Occipital lobe (tissue), 2 donors: Measurements from ENCODE around the gene MMP28. TPM values are rescaled to one million over a fixed set of nuclear protein-coding genes. Genes with fewer than 3 reads are reported as not detected.
A peak's percentile ranks its signal among the peaks of the same experiment; 100 is the strongest.

Experiments
- DNase-seq: peaks from one replicate; lab custom pipeline; 2025; lab: John Stamatoyannopoulos, UW
- total RNA-seq: library from RNA; depleted of rRNA; stranded (reverse); fragments of >200 nt; gene quantifications from one replicate; pipeline ENCODE4 v1.2.3, GENCODE V29; 2014

Gene MMP28
- total RNA-seq, 1 donor from 2014 or later, result 8.9 TPM

DNA sequence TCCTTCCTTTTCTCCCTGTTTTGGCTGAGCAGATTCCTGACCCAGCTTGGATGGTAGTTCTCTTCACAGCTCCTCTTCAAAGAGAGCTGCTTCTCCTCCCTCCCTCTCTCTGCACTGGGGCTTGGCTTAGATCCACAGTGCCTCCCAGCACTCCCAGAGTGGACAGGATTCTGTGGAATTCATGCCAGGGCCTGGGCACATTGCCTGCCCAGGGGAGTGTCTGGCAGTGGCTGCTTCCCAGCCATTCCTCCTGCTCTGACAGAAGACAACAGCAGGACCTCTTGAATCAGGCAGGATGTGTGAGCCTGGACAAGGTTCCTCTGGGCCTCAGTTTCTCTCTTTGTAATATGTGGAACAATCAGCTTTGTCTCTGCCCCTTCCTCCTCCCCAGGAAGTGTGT is 4.5 kb upstream of the MMP28 start:
- peak; percentile 73 for DNase-seq

GRCh38 chr17:35797918-35798317 is 2.5 kb upstream of the MMP28 start:
- DNase-seq, result no peak

DNA sequence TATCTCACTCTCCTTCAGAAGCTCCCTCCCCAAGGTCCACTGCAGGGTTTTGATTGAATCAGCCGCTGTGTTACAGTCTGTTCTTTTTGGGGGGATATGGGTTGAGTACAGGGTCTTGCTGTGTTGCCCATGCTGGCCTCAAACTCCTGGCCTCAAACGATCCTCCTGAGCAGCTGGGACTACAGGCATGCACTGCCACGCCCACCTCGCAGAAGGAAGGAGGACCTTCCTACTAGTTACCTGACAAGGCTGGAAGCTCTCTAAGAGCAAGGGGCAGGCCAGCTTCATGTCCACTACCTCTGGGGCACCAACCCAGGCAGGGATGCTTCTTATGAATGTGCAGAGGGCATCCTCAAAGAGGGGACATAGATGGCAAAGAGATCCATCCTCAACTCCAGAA is 1.9 kb upstream of the MMP28 start:
- DNase-seq, result no peak

DNA sequence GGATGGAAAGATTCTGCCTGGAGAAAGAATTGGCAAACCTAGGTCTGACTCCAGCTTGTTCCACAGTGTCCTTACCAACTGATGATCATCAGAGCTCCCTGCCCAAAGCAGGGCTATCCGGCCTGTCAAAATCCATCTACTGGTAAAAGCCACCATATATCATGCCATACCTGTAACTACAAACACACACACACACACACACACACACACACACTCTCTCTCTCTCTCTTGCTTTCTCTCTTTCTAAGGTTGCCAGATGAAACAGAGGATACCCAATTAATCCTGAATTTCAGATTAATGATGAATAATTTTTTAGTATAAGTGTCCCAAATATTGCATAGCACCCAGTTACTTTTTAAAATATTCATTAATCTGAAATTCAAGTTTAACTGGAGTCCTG is 1.5 kb upstream of the MMP28 start:
- DNase-seq, result no peak

- no peak for DNase-seq
Observed at GRCh38 chr17:35795871-35796265, 427 bp upstream of the MMP28 start.

DNA sequence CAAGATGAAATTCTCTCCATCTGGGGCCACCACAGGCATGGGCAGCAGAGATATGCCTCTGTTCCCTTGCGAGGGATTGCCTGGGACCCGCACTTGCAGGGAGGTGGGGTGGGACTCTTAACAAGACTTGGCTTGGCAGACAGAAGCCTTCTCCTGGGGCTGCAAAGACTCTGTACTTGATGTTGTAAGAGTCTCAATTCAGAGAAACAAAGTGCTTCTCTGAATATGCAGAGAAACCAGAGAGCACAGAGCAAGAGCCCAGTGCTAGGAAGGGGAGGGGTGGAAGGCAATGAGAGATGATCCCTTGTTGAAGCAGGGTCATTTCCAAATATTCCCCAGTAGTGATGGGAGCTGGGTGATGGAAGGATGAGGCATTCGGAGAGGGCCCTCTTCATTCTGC is 2.2 kb downstream of the MMP28 start:
- DNase-seq, result no peak

DNA sequence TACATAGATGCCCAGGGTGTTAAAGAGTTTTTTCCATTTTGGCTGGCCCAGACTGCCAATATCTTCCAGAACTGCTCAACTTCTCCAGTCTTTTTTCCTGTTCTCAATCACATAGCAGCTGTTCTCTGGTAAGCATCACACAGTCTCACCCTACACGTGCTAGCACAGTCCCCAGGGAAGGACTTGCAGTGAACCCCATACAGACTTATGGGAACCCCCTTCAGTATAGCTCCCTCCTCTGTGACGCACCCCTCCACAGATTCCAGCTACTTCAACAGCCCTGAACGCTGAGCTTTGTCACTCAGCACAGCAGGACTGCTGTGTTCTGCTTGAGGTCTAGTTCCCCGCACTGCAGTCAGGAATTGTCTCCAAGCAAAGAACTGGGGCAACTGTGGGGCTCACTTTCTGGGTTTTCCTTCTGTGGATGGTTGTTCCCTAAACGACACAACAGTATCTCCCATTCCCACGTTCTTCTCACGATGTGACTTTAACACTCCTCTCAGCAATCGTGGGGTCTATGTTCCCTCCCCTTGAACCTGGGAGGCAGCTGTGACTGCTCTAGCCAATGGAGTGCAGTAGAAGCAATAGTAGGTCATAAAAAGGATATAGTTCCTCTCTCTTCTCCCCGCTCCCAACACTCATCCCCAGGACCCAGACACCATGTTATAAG is 3.6 kb downstream of the MMP28 start:
- no peak for DNase-seq

DNA sequence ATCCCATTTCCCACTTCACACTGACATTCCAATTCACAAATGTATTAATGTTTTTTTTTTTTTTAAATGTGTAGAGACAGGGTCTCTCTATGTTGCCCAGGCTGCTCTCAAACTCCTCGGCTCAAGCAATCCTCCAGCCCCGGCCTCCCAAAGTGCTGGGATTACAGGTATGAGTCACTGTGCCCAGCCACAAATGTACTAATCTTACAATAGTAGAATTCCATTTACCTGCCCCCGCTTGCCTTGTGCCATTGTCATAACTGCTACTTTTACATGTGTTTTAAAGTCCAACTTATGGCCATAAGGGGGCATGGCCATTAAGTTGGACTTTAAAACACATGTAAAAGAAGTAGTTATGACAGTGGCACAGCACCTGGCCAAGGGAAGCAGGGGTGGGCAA is 4.6 kb downstream of the MMP28 start:
- no peak for DNase-seq

- no peak for DNase-seq
Observed at GRCh38 chr17:35788477-35789368, 6.7 kb downstream of the MMP28 start.

DNA sequence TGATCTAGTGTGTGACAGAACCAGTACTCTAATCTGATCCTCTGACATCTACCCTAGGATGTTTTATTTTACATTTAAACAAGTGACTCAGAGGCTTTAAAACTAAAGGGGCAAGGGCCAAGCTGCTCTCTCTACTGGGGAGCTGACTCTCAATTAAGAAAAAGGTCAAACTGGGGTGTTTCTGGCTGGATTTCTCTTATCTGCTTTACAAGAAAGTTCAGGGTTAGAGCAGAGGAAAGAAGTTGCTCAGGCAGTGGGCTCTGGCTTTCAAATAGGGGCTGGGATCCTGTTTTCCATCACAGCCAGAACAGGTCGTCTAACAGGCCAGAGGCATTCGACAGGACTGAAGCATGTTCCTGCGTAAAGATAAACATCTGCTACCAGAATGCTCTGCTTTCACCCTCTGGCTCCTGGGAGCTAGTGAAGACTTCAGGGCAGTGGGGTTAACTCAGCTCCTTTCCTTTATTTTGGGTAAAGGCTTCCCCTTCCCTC is 8.5 kb downstream of the MMP28 start:
- no peak for DNase-seq

DNA sequence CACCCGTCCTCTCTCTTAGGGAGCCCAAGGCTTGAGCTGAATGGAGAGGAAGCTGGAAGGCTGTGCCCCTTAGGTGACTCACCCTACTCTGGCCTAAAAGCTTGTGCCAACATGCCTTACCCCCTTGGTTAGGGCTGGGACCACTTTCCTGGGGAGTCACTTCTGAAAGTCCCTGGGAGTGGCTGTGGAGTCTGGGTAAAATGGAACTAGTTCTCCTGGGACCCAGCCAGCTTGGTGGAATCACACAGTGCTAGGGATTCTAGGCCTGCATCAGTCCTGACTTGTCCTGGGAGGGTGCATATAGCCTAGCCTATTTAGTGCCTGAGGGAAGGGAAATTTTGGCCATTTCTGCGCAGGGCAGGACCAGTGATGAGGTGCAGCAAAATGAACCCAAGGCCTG is 10.5 kb downstream of the MMP28 start:
- DNase-seq, result no peak

DNA sequence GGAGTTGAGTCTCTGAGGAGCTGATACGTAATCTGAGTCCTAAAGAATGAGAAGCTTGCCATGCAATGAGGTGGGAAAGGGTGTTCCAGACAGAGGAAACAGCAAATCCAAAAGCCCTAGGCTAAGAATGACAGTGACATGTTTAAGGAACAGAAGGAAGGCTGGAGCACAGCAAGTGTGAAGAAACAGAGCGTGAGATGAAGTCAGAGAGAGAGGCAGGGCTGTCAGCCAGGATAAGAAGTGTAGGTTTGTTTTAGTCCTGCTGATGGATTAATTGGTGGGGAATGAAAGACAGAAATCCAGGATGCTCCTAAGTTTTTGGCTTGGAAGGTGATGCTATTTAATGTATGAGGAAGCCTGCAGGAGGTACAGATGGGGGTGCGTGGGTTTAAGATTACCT is 14.5 kb downstream of the MMP28 start:
- no peak for DNase-seq

DNA sequence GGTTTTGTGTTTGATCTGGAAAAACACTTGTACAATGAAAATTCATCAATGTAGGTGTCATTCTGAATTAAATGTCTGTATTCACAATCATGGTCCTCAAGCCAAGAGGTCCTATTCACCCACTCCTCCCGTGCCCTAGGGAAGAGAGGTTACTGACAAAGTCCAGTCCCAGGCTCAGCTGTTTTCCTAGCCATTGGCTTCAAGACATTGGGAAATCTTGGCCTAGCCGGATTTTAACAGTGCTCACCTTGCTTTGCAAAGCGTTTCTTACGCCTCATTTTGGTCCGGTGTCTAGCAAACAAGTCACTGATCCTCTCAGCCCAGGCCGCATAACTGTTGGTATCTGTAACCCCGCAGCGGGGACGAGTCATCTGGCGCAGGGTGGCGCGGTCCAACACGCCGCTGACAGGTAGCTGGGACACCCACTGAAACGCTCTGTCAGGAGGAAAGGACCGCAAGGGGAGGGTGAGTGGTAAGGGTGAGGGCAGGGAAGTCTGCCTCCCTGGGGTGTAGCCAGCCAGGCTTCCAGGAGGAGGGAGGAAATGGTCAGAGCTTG is 16.7 kb downstream of the MMP28 start:
- no peak for DNase-seq

DNA sequence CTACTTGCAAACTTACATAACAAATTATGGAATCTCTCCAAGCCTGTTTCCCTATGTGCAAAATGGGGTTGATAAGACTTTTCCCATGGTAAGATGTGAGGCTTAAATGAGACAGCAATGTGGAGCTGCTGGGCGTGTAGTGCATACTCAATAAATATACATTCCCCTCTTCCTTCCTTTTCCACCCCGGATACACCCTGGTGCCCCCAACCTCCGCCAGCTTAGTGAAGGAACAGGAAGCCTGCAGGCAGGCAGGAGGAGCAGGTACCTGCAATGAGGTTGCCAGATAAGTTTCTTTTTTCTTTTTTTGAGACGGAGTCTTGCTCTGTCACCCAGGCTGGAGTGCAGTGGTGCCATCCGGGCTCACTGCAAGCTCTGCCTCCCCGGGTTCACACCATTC is 19.9 kb downstream of the MMP28 start:
- DNase-seq, result no peak

DNA sequence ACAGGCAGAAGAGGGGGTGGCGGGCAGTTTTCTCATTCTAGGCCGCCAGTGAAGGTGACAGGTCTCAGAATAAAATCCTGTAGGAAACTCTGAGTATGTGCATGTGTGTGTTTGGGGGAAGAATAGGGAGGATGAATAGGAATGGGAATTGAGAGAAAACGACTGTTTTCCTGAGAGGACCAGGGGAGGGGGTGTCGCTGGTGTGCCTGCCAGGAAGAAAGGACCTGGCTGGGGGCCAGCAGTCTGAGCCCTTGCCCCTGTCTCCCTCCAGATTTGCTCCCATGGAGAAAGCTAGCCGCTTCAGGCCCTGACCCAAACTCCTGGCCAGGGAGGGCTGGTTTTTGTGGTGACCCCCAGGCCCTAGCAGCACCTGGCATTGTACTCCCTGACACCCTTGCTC is 20.4 kb downstream of the MMP28 start:
- DNase-seq, result no peak

DNA sequence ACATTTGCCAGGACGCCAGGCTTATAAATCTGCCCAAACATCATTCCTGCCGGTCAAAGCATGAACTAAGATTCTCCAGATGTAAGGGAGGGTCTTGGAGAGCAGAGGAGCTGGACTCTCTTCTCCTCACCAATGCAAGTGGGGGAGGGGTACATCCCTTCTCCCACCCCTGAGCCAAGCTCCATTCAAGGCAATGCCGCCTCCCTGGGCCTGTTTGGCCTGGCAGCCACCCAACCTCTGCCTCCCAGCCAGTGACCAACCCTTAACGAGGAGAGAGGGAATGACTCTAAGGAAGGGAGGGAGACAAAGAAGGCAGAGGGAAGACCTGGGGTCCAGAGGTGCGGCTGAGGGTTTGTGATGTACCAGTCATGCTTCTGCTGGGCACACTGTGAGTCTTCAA is 20.9 kb downstream of the MMP28 start:
- DNase-seq, result no peak

GRCh38 chr17:35773679-35774425 is 21.6 kb downstream of the MMP28 start:
- no peak for DNase-seq

DNA sequence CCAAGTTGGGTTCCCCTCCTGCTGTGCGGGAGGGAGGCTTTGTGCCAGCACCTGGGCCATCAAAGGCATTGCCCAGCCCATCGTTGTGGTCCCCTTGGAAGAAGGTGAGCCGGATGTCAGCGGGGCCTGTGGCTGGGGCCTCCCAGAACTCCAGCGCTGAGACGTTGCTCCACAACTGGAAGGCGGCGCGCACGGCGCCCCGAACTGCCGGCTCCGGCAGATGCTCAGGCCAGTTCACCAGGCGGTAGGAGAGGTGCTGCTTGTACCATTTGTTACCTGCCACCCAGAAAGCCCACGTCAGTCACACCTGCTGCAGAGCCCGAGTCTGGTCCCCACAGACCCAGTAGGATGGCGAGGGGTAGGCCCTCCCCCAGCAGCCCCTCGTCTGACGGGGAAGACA is 22.3 kb downstream of the MMP28 start:
- no peak for DNase-seq

DNA sequence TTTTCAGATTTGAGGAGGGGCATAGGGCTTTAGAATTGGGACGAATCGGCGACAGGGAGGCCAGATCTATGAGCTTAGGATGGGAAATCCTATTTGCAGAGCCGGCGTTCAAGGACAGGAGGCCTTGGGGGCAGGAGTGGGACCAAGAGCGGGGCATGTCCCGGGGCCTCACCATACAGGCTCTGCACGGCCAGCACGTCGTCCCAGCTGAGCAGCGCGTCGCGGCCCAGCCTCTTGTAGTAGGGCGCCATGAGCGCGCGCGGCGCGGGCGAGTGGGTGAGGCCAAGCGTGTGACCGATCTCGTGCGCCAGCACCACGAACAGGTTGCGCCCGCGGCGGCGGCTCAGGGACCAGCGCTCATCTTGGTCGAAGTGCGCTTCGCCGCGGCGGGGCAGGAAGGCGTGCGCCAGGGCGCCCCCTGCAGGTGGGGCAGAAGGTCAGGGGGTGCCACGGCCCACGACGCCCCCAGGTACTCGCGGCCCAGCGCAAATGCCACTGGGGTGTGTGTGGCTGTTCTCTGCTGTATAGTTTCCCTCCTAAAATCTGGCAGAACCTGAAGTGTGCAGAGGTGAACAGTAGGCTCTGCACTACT is 25.4 kb downstream of the MMP28 start:
- no peak for DNase-seq

GRCh38 chr17:35768797-35769196 is 26.6 kb downstream of the MMP28 start:
- DNase-seq, result no peak

GRCh38 chr17:35766903-35767510 is 28.4 kb downstream of the MMP28 start:
- DNase-seq, result no peak
